ENCODE measurements around the gene EIF4E3. TPM values are rescaled to one million over a fixed set of nuclear protein-coding genes. Genes with fewer than 3 reads are reported as not detected.

EIF4E3 gene
- total and polyA plus RNA-seq, 10 of the 15 experiments (the other 5 are each of a cell fraction or from before 2014, with no cell fraction given) = 0.05 to 0.38 (median 0.16) TPM; not detected in 1

- no peaks in the 10 kb centered on the region for H3K4me1 ChIP-seq (ENCODE audit: control insufficient read depth, insufficient read depth, low read length)
- no peaks in the 10 kb centered on the region for H4K20me1 ChIP-seq (ENCODE audit: control insufficient read depth, insufficient read depth)
- CTCF ChIA-PET = interaction anchor here (1.7 to 4.6 kb wide), 2 partner anchors 13 to 16 kb away, joined by 6 to 18 read pairs; no protein-coding TSS in a partner anchor
- POLR2A ChIA-PET = no interaction called here
- BruUV-seq (replicated peaks) = no TSS peak
- 20% methylated on average over 4 of the region's 4 CpGs for WGBS (ENCODE audit: insufficient coverage, insufficient replicate concordance, low lambda C conversion rate, missing lambda C conversion rate)
- ATAC-seq (no peak), DNase-seq (ENCODE audit: low read depth, low spot score) (no peak), FAIRE-seq (no peak)
- H3K79me2 ChIP-seq (ENCODE audit: control insufficient read depth, insufficient read depth, low read length) = no peaks in the 10 kb centered on the region
- H2AFZ ChIP-seq (ENCODE audit: control insufficient read depth, low read depth, low read length) = no peak overlapping the region
- no peak overlapping the region for H3K27ac ChIP-seq (ENCODE audit: control insufficient read depth, insufficient read depth)
- H3K4me3 ChIP-seq = no peak overlapping the region
- H3K4me2 ChIP-seq (ENCODE audit: control insufficient read depth, insufficient read depth) = no peak overlapping the region
- RAD21 ChIA-PET (ENCODE audit: unreplicated experiment) = interaction anchor here (1.4 kb wide), 1 partner anchor 13 kb away, joined by 3 read pairs; no protein-coding TSS in a partner anchor
- H3K9ac ChIP-seq (ENCODE audit: control insufficient read depth, insufficient read depth, low read length) = no peak overlapping the region
- no peaks in the 10 kb centered on the region for H3K9me3 ChIP-seq (replicated peaks; ENCODE audit: control insufficient read depth, insufficient read depth, low read length)
- SMC1A ChIA-PET (ENCODE audit: uncharacterized antibody, unreplicated experiment) = no interaction called here
- H3K36me3 ChIP-seq (ENCODE audit: control insufficient read depth in 2 of 2, insufficient read depth in 2 of 2, low read length in 1 of 2) = no peaks in the 10 kb centered on the region
- intact Hi-C loops (cut with micrococcal nuclease; ENCODE audit: unreplicated experiment) (no loop called here), in situ Hi-C loops (cut with MboI) (no loop called here)
- TF ChIP-seq NKRF (conservative IDR thresholded peaks at IDR 0.05) (no peak), PAX5 (IDR thresholded peaks at IDR 0.05; ENCODE audit: borderline replicate concordance, low read depth, low read length) (no peak), E2F8 (IDR thresholded peaks at IDR 0.05; ENCODE audit: low read depth, partially characterized antibody) (no peak), PRDM15 (CRISPR knock-in tag; IDR thresholded peaks at IDR 0.05) (no peak), ATF7 (IDR thresholded peaks at IDR 0.05; ENCODE audit: low read depth) (no peak)
- H3K27me3 ChIP-seq (replicated peaks in 1 of 2; ENCODE audit: control insufficient read depth in 2 of 2, insufficient read depth in 2 of 2, low read length in 1 of 2) = peaks cover 0 to 1% of the 10 kb centered on the region in 2 experiments; a peak in 1 of 4 replicates
Observed at GRCh38 chr3:71694358-71694999, 30.7 kb downstream of the EIF4E3 start.

All from GM12878 (cell line).